Activated CD8-positive, alpha-beta T cell treated with anti-CD3 and anti-CD28 coated beads for 36 hours (primary cell): Measurements from ENCODE around the gene MARCHF11. TPM values are rescaled to one million over a fixed set of nuclear protein-coding genes. Genes with fewer than 3 reads are reported as not detected.

ENCODE experiments used
- ATAC-seq: fragments of 200-7000 bp; cut with Tn5 transposase; one replicate; pipeline ENCODE4 v1.10.0; 2021; ENCODE audit warnings: mild to moderate bottlenecking, moderate library complexity
- CTCF ChIA-PET: fragments of 350-600 bp; sonication (Branson Sonifier 250); formaldehyde crosslinking; loops from one replicate; lab custom pipeline; 2021; ENCODE audit warnings: antibody characterized with exemption; lab: Charles Lee
- POLR2A ChIA-PET: fragments of 350-600 bp; sonication (Branson Sonifier 250); formaldehyde crosslinking; loops from one replicate; lab custom pipeline; 2021; ENCODE audit warnings: antibody characterized with exemption; lab: Charles Lee
- DNase-seq: peaks from one replicate; pipeline ENCODE4 v3.0.0-alpha.2; 2020
- H3K27ac Mint-ChIP-seq: one replicate; pipeline ENCODE4 v1.8.0; 2021; ENCODE audit warnings: mild to moderate bottlenecking, mixed read lengths
- H3K27me3 Mint-ChIP-seq: one replicate; pipeline ENCODE4 v1.8.0; 2021; ENCODE audit warnings: mixed read lengths
- H3K36me3 Mint-ChIP-seq: one replicate; pipeline ENCODE4 v1.8.0; 2021; ENCODE audit warnings: low read depth, mixed read lengths
- H3K4me1 Mint-ChIP-seq: one replicate; pipeline ENCODE4 v1.8.0; 2021; ENCODE audit warnings: low read depth, mixed read lengths
- H3K4me3 Mint-ChIP-seq: one replicate; pipeline ENCODE4 v1.8.0; 2021; ENCODE audit warnings: mild to moderate bottlenecking, moderate library complexity, mixed read lengths
- H3K9me3 Mint-ChIP-seq: one replicate; pipeline ENCODE4 v1.8.0; 2021; ENCODE audit warnings: mixed read lengths
- intact Hi-C: fragments of 100-400 bp; cut with micrococcal nuclease; formaldehyde crosslinking; loops from one replicate; pipeline ENCODE4 v1.10.0; 2022
- total RNA-seq, 2 experiments: library from RNA; stranded (reverse); gene quantifications; one replicate each; pipeline ENCODE4 v1.2.3, GENCODE V29; 2021
- TF ChIP-seq, protein P1 (sequence below): fragments of 200-600 bp; IDR thresholded peaks from one replicate; pipeline ENCODE4 v1.8.0; 2022; ENCODE audit warnings: antibody characterized with exemption, mild to moderate bottlenecking

Gene MARCHF11
- total RNA-seq, 2 experiments from 2014 or later: not detected

DNA sequence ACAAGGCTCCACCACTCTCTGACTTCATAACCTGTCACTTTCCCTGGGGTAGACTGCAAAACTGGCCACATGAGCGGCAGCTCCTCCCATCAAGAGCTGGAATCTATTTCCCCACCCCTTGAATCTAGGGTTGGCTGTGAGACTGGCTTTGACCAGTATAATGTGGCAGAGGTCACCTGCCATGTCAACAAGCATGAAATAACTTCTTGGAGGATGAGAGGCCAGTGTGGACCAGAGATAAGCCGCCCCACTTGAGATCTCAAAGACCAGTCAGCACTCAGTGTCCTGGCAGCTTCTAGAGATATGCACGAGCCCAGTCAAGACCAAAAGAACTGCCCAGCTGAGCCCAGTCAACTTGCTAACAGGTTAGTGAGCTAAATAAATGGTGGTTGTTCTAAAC, 59.0 kb downstream of the MARCHF11 start:
- ATAC-seq (no peak), DNase-seq (no peak)
- no peaks in the 10 kb centered on the region for H3K4me1 Mint-ChIP-seq
- H3K36me3 Mint-ChIP-seq: no peaks in the 10 kb centered on the region
- no peak overlapping the region for H3K27ac Mint-ChIP-seq
- CTCF ChIA-PET: no interaction called here
- POLR2A ChIA-PET: interaction anchor here (0.6 kb wide), 1 partner anchor 605 kb away, joined by 3 read pairs; no protein-coding TSS in a partner anchor
- no peak overlapping the region for H3K4me3 Mint-ChIP-seq
- no peaks in the 10 kb centered on the region for H3K9me3 Mint-ChIP-seq
- intact Hi-C loops: no loop called here
- TF ChIP-seq, protein P1, sequence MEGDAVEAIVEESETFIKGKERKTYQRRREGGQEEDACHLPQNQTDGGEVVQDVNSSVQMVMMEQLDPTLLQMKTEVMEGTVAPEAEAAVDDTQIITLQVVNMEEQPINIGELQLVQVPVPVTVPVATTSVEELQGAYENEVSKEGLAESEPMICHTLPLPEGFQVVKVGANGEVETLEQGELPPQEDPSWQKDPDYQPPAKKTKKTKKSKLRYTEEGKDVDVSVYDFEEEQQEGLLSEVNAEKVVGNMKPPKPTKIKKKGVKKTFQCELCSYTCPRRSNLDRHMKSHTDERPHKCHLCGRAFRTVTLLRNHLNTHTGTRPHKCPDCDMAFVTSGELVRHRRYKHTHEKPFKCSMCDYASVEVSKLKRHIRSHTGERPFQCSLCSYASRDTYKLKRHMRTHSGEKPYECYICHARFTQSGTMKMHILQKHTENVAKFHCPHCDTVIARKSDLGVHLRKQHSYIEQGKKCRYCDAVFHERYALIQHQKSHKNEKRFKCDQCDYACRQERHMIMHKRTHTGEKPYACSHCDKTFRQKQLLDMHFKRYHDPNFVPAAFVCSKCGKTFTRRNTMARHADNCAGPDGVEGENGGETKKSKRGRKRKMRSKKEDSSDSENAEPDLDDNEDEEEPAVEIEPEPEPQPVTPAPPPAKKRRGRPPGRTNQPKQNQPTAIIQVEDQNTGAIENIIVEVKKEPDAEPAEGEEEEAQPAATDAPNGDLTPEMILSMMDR: no peak
- H3K27me3 Mint-ChIP-seq: no peaks in the 10 kb centered on the region

DNA sequence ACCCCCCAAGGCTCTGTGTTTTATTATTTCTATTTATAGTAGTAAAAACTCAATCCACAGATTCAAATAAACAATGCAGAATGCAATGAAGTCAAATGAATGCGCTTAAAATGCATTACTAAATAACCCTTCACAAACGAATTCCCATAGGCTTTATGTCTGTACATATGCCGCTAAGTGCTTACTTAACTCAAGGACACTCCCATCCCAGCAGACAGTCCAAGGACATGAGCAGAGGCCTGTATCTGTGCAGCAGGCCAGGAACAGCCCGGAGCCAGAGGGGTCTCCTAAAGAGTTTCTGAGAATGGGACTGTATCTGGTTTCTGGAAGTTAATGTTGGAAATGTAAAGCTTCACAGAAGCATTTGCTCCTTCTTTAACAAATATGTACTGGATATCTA, 59.8 kb downstream of the MARCHF11 start:
- Mint-ChIP-seq H3K27me3 (no peaks in the 10 kb centered on the region), H3K4me3 (no peak overlapping the region), H3K9me3 (no peaks in the 10 kb centered on the region), H3K27ac (no peak overlapping the region), H3K4me1 (no peaks in the 10 kb centered on the region), H3K36me3 (no peaks in the 10 kb centered on the region)
- DNase-seq (no peak), ATAC-seq (no peak)
- CTCF ChIA-PET: no interaction called here
- intact Hi-C loops: no loop called here
- POLR2A ChIA-PET: interaction anchor here (0.6 kb wide), 1 partner anchor 606 kb away, joined by 3 read pairs; no protein-coding TSS in a partner anchor
- TF ChIP-seq, protein P1: no peak

DNA sequence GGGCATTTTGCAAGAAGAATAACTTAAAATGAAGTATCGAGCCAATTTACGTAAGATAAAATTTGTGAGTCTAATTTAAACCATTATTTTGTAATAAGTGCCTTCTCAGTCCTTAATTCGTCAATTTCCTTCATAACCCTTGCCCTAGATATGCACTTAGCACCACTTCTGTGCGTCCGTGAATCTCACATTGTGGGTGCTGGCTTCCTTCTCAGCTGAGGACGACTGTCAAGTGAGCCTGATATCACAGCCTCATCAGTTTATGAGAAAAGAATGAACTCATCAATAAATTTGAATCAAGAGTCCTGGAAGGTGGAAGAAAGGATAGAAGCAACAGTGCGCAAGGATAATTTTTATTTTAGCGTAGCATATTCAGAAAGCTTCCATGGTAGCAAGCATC, 64.5 kb downstream of the MARCHF11 start:
- Mint-ChIP-seq H3K4me3 (no peak overlapping the region), H3K9me3 (peaks cover 2% of the 10 kb centered on the region), H3K36me3 (no peaks in the 10 kb centered on the region), H3K4me1 (no peaks in the 10 kb centered on the region), H3K27ac (no peak overlapping the region), H3K27me3 (no peaks in the 10 kb centered on the region)
- no peak for ATAC-seq
- ChIA-PET POLR2A (no interaction called here), CTCF (no interaction called here)
- TF ChIP-seq, protein P1: no peak
- intact Hi-C loops: no loop called here
- DNase-seq: no peak

DNA sequence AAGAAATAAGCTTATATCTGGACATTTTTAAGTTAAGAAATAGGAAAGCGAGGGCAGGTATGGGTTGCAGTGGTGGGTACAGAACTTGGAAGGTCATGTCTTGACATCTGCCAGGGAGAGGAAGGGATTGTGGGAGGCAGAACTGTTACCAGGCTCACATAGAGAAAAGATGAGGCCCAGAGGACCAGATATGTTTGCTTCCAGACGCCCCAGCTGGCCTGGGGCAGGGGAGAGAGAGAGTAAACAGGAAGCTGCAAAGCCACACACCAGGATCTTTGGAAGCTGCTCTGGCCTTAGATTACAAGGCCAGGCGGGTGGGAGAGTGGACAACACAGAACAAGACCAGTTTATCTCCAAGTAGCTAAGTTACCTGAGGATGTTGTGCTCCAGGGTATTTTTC, 71.2 kb downstream of the MARCHF11 start:
- Mint-ChIP-seq H3K27ac (no peak overlapping the region), H3K9me3 (peaks cover 2% of the 10 kb centered on the region), H3K4me3 (no peak overlapping the region), H3K27me3 (no peaks in the 10 kb centered on the region), H3K4me1 (no peaks in the 10 kb centered on the region), H3K36me3 (no peaks in the 10 kb centered on the region)
- intact Hi-C loops: no loop called here
- ChIA-PET POLR2A (no interaction called here), CTCF (no interaction called here)
- DNase-seq (no peak), ATAC-seq (no peak)
- TF ChIP-seq, protein P1: no peak

DNA sequence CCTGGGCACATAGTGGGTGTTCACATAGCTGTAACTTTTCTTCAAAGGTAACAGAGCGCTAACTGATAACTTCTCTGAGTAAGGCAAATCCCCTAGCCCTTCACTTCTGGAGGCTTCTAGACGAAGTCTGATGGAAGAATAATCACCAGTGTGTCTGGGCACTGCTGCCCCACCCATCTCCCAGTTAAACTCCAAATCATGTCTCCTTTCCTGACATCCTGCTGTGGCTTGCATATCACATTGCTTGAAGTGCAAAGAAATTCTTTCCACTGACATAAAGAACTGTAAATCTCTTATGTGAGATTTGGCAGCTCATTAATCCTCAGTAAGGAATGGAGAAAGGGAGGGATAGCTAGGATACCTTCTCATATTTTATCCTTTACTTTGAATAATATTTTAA, 74.6 kb downstream of the MARCHF11 start:
- Mint-ChIP-seq H3K4me3 (no peak overlapping the region), H3K36me3 (no peaks in the 10 kb centered on the region), H3K27me3 (no peaks in the 10 kb centered on the region), H3K9me3 (peaks cover 4% of the 10 kb centered on the region), H3K27ac (no peak overlapping the region), H3K4me1 (no peaks in the 10 kb centered on the region)
- CTCF ChIA-PET: no interaction called here
- POLR2A ChIA-PET: no interaction called here
- intact Hi-C loops: no loop called here
- TF ChIP-seq, protein P1: no peak
- no peak for DNase-seq
- no peak for ATAC-seq
